Natural killer cell (primary cell): Measurements from ENCODE around the gene KIN. TPM values are rescaled to one million over a fixed set of nuclear protein-coding genes. Genes with fewer than 3 reads are reported as not detected.
A peak's percentile ranks its signal among the peaks of the same experiment; 100 is the strongest.

Experiments used
- ATAC-seq, 3 donors: fragments of 150-1000 bp in 2 of 3; fragments of 200-7000 bp in 1 of 3; cut with Tn5 transposase; 1 replicate in 1 of 3; 2 replicates in 2 of 3; pipeline ENCODE4 v1.10.0; 2021; ENCODE audit warnings: mild to moderate bottlenecking in 2 of 3, moderate library complexity in 2 of 3
- DNase-seq, 2 donors: peaks; one replicate each; pipeline versions ENCODE4 v3.0.0 to v3.0.0-alpha.2; 2013 to 2021; ENCODE audit warnings: mixed read lengths in 1 of 2
- H3K27ac ChIP-seq: one replicate; pipeline ENCODE4 v1.5.1; 2013; ENCODE audit warnings: mild to moderate bottlenecking, low read length
- H3K27me3 ChIP-seq: one replicate; pipeline ENCODE4 v1.6.1; 2013; ENCODE audit warnings: low read length; ENCODE audit not compliant: control insufficient read depth, insufficient read depth
- H3K36me3 ChIP-seq: one replicate; pipeline ENCODE4 v1.6.1; 2013; ENCODE audit warnings: low read length; ENCODE audit not compliant: control insufficient read depth, insufficient read depth
- H3K4me1 ChIP-seq: one replicate; pipeline ENCODE4 v1.6.1; 2013; ENCODE audit warnings: low read length; ENCODE audit not compliant: control insufficient read depth, insufficient read depth
- H3K4me3 ChIP-seq: one replicate; pipeline ENCODE4 v1.5.1; 2013; ENCODE audit warnings: low read length
- H3K9me3 ChIP-seq: one replicate; pipeline ENCODE4 v1.6.1; 2013; ENCODE audit warnings: low read length; ENCODE audit not compliant: control insufficient read depth, insufficient read depth
- H3K27ac Mint-ChIP-seq, 2 donors: one replicate each; pipeline ENCODE4 v1.8.0; 2022; ENCODE audit warnings: mild to moderate bottlenecking in 2 of 2, mixed read lengths in 2 of 2, moderate library complexity in 1 of 2
- H3K27me3 Mint-ChIP-seq, 2 donors: one replicate each; pipeline ENCODE4 v1.8.0; 2022; ENCODE audit warnings: low read depth in 2 of 2, mixed read lengths in 2 of 2
- H3K36me3 Mint-ChIP-seq: one replicate; pipeline ENCODE4 v1.8.0; 2022; ENCODE audit warnings: mixed read lengths
- H3K4me1 Mint-ChIP-seq, 2 donors: one replicate each; pipeline ENCODE4 v1.8.0; 2022; ENCODE audit warnings: mixed read lengths in 2 of 2
- H3K4me3 Mint-ChIP-seq: one replicate; pipeline ENCODE4 v1.8.0; 2022; ENCODE audit warnings: mild to moderate bottlenecking, moderate library complexity, mixed read lengths
- H3K9me3 Mint-ChIP-seq, 2 donors: one replicate each; pipeline ENCODE4 v1.8.0; 2022; ENCODE audit warnings: mixed read lengths in 2 of 2
- WGBS: methylation state at CpG from one replicate; pipeline ENCODE4 v1.1.7; 2013; ENCODE audit warnings: missing lambda C conversion rate; ENCODE audit not compliant: insufficient coverage; 5-methylcytosine and 5-hydroxymethylcytosine counted together
- intact Hi-C: fragments of 100-400 bp; cut with micrococcal nuclease; formaldehyde crosslinking; loops from one replicate; pipeline ENCODE4 v1.14.2; 2022
- total RNA-seq, 4 donors: library from RNA; stranded (reverse); fragments of 120-200 nt in 1 of 4; gene quantifications; one replicate each; pipeline versions ENCODE4 v1.2.3 to v1.2.4, GENCODE V29; 2013 to 2022
- TF ChIP-seq, protein P1 (sequence below): fragments of 200-600 bp; IDR thresholded peaks from one replicate; pipeline ENCODE4 v1.8.0; 2022; ENCODE audit warnings: antibody characterized with exemption

The KIN gene
- total RNA-seq, 3 donors from 2014 or later (not counting 1 experiment from before 2014, with no cell fraction given), result 12.3 to 16.6 (median 14.2) TPM

DNA sequence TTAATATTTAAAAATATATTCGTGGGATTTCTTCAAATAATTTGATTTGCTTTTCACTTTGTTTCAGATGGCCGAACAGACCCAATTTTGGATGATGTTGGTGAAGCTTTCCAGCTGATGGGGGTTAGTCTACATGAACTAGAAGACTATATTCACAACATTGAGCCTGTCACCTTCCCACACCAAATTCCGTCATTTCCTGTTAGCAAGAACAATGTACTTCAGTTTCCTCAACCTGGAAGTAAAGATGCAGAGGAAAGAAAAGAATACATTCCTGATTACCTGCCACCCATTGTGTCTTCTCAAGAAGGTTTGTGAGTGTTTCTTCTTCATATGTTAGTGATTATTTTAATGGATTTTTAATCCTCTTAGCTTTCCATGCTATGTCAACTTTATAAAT lies 36.5 kb upstream of the KIN start:
- Mint-ChIP-seq H3K4me3 (no peak overlapping the region), H3K27ac (no peak overlapping the region), H3K36me3 (peaks cover 18% of the 10 kb centered on the region), H3K27me3 (no peaks in the 10 kb centered on the region), H3K9me3 (no peaks in the 10 kb centered on the region), H3K4me1 (peaks cover 34 to 37% of the 10 kb centered on the region in 2 donors)
- Histone ChIP-seq H3K4me3 (no peak overlapping the region), H3K9me3 (no peaks in the 10 kb centered on the region), H3K4me1 (peaks cover 7% of the 10 kb centered on the region), H3K27ac (no peak overlapping the region), H3K27me3 (no peaks in the 10 kb centered on the region), H3K36me3 (peaks cover 28% of the 10 kb centered on the region)
- WGBS, result no CpG with 5 or more reads among the region's 3 CpGs
- intact Hi-C loops, result no loop called here
- DNase-seq, result no peak
- TF ChIP-seq, protein P1, sequence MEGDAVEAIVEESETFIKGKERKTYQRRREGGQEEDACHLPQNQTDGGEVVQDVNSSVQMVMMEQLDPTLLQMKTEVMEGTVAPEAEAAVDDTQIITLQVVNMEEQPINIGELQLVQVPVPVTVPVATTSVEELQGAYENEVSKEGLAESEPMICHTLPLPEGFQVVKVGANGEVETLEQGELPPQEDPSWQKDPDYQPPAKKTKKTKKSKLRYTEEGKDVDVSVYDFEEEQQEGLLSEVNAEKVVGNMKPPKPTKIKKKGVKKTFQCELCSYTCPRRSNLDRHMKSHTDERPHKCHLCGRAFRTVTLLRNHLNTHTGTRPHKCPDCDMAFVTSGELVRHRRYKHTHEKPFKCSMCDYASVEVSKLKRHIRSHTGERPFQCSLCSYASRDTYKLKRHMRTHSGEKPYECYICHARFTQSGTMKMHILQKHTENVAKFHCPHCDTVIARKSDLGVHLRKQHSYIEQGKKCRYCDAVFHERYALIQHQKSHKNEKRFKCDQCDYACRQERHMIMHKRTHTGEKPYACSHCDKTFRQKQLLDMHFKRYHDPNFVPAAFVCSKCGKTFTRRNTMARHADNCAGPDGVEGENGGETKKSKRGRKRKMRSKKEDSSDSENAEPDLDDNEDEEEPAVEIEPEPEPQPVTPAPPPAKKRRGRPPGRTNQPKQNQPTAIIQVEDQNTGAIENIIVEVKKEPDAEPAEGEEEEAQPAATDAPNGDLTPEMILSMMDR, result no peak
- no peak for ATAC-seq

DNA sequence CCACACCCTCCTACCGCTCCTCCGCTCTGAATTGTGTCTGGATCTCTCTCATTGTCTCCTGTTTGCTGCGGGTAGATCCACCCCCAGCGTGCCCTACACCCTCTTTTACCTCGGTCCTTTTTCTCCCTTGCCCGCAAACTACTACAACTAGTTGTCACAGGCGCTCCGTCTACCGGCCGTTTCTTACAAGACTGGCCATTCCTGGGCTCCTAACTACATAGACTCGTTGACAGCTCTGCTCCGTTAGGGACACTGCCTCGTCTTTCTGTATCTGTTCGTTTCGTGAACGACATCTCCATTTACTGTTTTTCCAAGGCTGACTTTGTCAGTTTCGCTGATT lies 31.3 kb upstream of the KIN start:
- peak overlapping the region; percentile 70 to 89 for H3K27ac Mint-ChIP-seq
- WGBS, result under 1% methylated on average over 17 of the region's 17 CpGs
- H3K9me3 Mint-ChIP-seq, result no peaks in the 10 kb centered on the region
- no peaks in the 10 kb centered on the region for H3K27me3 Mint-ChIP-seq
- H3K36me3 Mint-ChIP-seq, result no peaks in the 10 kb centered on the region
- H3K36me3 ChIP-seq, result peaks cover 5% of the 10 kb centered on the region
- no peaks in the 10 kb centered on the region for H3K9me3 ChIP-seq
- peak overlapping the region; percentile 89 for H3K4me3 ChIP-seq
- DNase-seq (peak in 1 of 2 donors; percentile 49), ATAC-seq (no peak)
- intact Hi-C loops, result no loop called here
- TF ChIP-seq, protein P1, result peak; percentile 15
- peaks cover 33% of the 10 kb centered on the region in 2 donors for H3K4me1 Mint-ChIP-seq
- H3K4me3 Mint-ChIP-seq, result peak overlapping the region; percentile 97
- H3K27ac ChIP-seq, result no peak overlapping the region
- no peaks in the 10 kb centered on the region for H3K27me3 ChIP-seq
- H3K4me1 ChIP-seq, result peaks cover 17% of the 10 kb centered on the region

DNA sequence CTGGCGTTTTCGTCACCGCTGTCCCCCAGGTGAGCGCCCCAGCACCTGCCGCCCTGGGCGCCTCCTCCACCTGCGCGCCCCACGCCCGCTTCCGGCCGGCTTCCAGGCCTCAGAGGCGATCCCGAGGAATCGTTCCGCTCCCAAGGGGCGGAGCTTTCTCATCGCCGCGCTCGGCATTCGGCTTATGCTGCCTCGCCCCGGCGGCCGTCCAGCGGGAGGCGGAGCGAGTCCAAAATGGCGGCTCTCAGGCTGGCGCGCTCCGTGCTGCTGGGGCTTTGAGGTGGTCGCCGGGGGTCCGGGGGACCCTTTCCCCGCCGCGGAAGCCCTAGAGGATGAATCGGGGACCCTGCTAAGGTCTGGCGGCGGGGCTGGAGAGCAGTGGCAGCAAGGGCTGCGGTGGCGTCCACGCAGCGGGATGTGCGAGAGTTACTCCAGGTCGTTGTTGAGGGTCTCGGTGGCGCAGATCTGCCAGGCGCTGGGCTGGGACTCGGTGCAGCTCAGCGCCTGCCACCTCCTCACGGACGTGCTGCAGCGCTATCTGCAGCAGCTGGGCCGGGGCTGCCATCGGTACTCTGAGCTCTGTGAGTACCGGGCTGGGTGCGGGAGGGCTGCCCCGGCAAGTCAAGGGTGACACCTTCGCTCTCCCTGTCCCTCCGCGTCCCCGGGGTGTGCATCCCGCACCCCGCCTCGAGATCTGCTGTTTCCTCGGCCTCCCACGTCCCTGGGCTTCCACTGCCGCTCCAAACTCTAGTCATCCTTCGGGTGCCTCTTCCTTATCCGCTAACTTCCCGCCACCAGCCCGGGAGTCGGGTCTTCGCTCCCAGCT lies 30.7 kb upstream of the KIN start, which contains the start of gene TAF3:
TSS of gene TAF3 (plus strand) at position 211 of the 826 bp plus-strand sequence. CDS start at position 416, 205 bp downstream.
- H3K4me3 ChIP-seq, result peak within 1 kb of the TSS; percentile 89
- Mint-ChIP-seq H3K9me3 (no peaks in the 10 kb centered on the region), H3K36me3 (no peaks in the 10 kb centered on the region), H3K4me1 (peaks cover 33% of the 10 kb centered on the region in 2 donors), H3K4me3 (peak within 1 kb of the TSS; percentile 97), H3K27ac (peak within 1 kb of the TSS; percentile 70 to 89), H3K27me3 (no peaks in the 10 kb centered on the region)
- under 1% methylated on average over 77 of the region's 77 CpGs for WGBS
- intact Hi-C loops, result loop anchor here (1.0 kb wide), 1 partner anchor 30 kb away; the partner anchor contains the start of gene ATP5F1C
- TF ChIP-seq, protein P1, result no peak
- no peaks in the 10 kb centered on the region for H3K9me3 ChIP-seq
- H3K4me1 ChIP-seq, result peaks cover 17% of the 10 kb centered on the region
- ATAC-seq (peak; percentile 95 to 99 (median 97)), DNase-seq (peak; percentile 89 to 95)
- peaks cover 5% of the 10 kb centered on the region for H3K36me3 ChIP-seq
- no peaks in the 10 kb centered on the region for H3K27me3 ChIP-seq
- peak within 1 kb of the TSS; percentile 52 for H3K27ac ChIP-seq
